DOHH2 (cell line): Measurements from ENCODE around the gene TGM2.

Experiments
- H3F3A ChIP-seq: fragments of 200-600 bp; sonication (generic), shearing (Covaris generic); 2 replicates; pipeline ENCODE4 v1.6.0; 2016; ENCODE audit warnings: antibody characterized with exemption, mild to moderate bottlenecking; ENCODE audit not compliant: control insufficient read depth, insufficient read depth
- H3K27ac ChIP-seq: fragments of 200-600 bp; sonication (generic); 2 replicates; pipeline ENCODE4 v1.5.1; 2014; ENCODE audit warnings: low read depth, mild to moderate bottlenecking, low read length, moderate library complexity
- H3K27me3 ChIP-seq: fragments of 200-600 bp; sonication (generic); 2 replicates; pipeline ENCODE4 v1.6.1; 2014; ENCODE audit warnings: mild to moderate bottlenecking, low read length, mixed read lengths; ENCODE audit not compliant: control insufficient read depth
- H3K36me3 ChIP-seq: fragments of 200-600 bp; sonication (generic); 2 replicates; pipeline ENCODE4 v1.6.1; 2014; ENCODE audit warnings: mild to moderate bottlenecking, low read length, moderate library complexity, mixed read lengths; ENCODE audit not compliant: control insufficient read depth
- H3K4me1 ChIP-seq: fragments of 200-600 bp; sonication (generic); 2 replicates; pipeline ENCODE4 v1.6.1; 2014; ENCODE audit warnings: mild to moderate bottlenecking, low read length, mixed read lengths; ENCODE audit not compliant: control insufficient read depth
- H3K4me2 ChIP-seq: fragments of 200-600 bp; sonication (generic); 2 replicates; pipeline ENCODE4 v1.6.0; 2014; ENCODE audit warnings: mild to moderate bottlenecking, low read length, moderate library complexity
- H3K4me3 ChIP-seq: fragments of 200-600 bp; sonication (generic); 2 replicates; pipeline ENCODE4 v1.5.1; 2014; ENCODE audit warnings: mild to moderate bottlenecking, low read length, mixed read lengths
- H3K79me2 ChIP-seq: fragments of 200-600 bp; sonication (generic); 2 replicates; pipeline ENCODE4 v1.6.1; 2014; ENCODE audit warnings: mild to moderate bottlenecking, low read length, mixed read lengths; ENCODE audit not compliant: control insufficient read depth
- H3K9me2 ChIP-seq: fragments of 200-600 bp; sonication (generic); replicated peaks from 2 replicates; pipeline ENCODE4 v1.6.1; 2014; ENCODE audit warnings: mild to moderate bottlenecking, low read length, mixed read lengths; ENCODE audit not compliant: control insufficient read depth
- H3K9me3 ChIP-seq: fragments of 200-600 bp; sonication (generic); 2 replicates; pipeline ENCODE4 v1.6.1; 2014; ENCODE audit warnings: antibody characterized with exemption, low read length, mixed read lengths; ENCODE audit not compliant: control insufficient read depth, insufficient read depth
- H4K20me1 ChIP-seq: fragments of 200-600 bp; sonication (generic); 2 replicates; pipeline ENCODE4 v1.6.0; 2014; ENCODE audit warnings: low read depth, mild to moderate bottlenecking, antibody characterized with exemption, low read length, moderate library complexity; ENCODE audit not compliant: control insufficient read depth, insufficient read depth
- EZH2phosphoT487 ChIP-seq: fragments of 200-600 bp; sonication (generic); IDR thresholded peaks from 2 replicates; pipeline ENCODE4 v1.6.1; 2017; ENCODE audit warnings: borderline replicate concordance, mild to moderate bottlenecking, antibody characterized with exemption, low read length, moderate library complexity, mixed read lengths
- TF ChIP-seq, protein P1 (sequence below): fragments of 200-600 bp; sonication (generic); IDR thresholded peaks from one replicate; pipeline ENCODE4 v1.5.1; 2014; ENCODE audit warnings: antibody characterized with exemption, mild to moderate bottlenecking, low read depth, low read length; ENCODE audit not compliant: poor library complexity, severe bottlenecking

Gene TGM2

DNA sequence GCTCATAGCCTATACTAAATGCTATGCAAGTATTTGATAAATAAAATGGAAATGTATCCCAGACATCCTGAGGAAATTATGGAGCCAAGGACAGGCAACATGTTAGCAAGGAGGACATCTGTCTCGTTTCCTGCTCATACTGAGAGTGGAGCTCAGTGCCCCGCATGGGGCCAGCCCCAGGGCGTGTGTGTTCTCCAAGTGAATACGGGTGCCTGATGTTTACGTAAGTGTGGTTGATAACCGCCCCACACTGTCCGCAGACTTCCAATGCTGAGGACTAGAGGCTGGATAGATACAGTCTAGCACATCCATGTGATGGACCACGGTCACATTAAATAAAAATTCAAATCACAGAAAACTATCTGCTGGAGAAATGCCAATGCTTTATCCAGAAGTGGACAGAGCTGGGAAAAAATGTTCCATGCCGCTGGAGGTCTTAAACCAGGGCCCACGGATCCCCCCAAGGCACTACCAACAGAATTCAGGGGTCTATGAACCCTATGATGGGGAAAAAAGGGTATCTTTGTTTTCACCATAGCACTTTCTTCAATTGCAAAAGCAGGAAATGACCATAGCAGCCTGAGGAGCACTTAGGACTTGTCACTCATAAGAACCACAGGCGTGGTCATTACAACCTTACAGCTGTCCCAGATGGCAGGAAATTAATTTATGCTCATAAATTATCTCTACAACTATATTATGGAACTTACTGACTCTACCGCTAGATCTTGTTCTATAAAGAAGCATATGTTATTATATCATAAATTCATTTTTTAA is 24.9 kb downstream of the TGM2 start:
- no peak overlapping the region for H3K4me3 ChIP-seq
- H3F3A ChIP-seq, result no peaks in the 10 kb centered on the region
- no peaks in the 10 kb centered on the region for H3K9me3 ChIP-seq
- no peaks in the 10 kb centered on the region for H3K27me3 ChIP-seq
- H3K4me2 ChIP-seq, result no peak overlapping the region
- no peak overlapping the region for H3K27ac ChIP-seq
- H3K79me2 ChIP-seq, result no peaks in the 10 kb centered on the region
- no peaks in the 10 kb centered on the region for H3K36me3 ChIP-seq
- no peak for TF ChIP-seq EZH2phosphoT487
- no peaks in the 10 kb centered on the region for H4K20me1 ChIP-seq
- H3K4me1 ChIP-seq, result no peaks in the 10 kb centered on the region
- H3K9me2 ChIP-seq, result no peaks in the 10 kb centered on the region

DNA sequence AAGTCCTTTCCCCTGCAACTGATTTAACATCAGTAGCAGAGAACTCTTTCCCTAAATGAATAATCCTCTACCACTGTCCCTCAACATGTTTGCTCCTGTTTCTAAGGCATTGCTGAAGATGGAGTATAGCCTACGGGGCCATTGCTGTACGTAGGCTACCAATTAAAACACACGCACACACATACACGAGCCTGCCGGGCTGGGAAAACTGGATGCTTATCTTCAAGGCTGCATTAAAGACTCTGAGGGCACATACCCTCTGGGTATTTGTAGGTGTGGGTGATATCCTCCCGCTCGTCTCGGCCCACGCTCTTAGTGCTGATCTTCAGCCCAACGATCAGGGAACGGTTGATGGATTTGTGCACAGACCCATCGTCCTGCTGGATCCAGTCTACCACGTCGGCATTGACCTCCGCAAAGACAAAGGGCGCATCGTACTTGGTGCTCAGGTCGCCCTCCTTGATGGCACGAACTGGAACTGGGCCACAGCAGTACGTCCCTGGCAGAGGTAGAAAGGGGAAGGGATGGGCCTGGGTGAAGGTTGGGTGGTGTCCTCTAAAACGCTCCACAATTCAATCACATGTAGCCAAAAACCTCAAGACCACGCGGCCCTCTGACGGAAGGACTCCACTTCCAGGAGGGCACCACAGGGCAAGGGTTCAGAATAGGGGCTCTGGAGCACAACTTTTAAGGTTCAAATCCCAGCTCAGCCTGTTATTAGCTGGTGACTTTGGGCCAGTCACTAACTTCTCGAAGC is 25.7 kb downstream of the TGM2 start:
- no peak overlapping the region for H3K4me2 ChIP-seq
- H3K36me3 ChIP-seq, result no peaks in the 10 kb centered on the region
- H3K27me3 ChIP-seq, result no peaks in the 10 kb centered on the region
- H4K20me1 ChIP-seq, result no peaks in the 10 kb centered on the region
- H3K4me3 ChIP-seq, result no peak overlapping the region
- no peak overlapping the region for H3K27ac ChIP-seq
- no peaks in the 10 kb centered on the region for H3K9me3 ChIP-seq
- H3F3A ChIP-seq, result no peaks in the 10 kb centered on the region
- no peak for TF ChIP-seq EZH2phosphoT487
- TF ChIP-seq, protein P1, sequence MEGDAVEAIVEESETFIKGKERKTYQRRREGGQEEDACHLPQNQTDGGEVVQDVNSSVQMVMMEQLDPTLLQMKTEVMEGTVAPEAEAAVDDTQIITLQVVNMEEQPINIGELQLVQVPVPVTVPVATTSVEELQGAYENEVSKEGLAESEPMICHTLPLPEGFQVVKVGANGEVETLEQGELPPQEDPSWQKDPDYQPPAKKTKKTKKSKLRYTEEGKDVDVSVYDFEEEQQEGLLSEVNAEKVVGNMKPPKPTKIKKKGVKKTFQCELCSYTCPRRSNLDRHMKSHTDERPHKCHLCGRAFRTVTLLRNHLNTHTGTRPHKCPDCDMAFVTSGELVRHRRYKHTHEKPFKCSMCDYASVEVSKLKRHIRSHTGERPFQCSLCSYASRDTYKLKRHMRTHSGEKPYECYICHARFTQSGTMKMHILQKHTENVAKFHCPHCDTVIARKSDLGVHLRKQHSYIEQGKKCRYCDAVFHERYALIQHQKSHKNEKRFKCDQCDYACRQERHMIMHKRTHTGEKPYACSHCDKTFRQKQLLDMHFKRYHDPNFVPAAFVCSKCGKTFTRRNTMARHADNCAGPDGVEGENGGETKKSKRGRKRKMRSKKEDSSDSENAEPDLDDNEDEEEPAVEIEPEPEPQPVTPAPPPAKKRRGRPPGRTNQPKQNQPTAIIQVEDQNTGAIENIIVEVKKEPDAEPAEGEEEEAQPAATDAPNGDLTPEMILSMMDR, result no peak
- H3K4me1 ChIP-seq, result no peaks in the 10 kb centered on the region
- H3K9me2 ChIP-seq, result no peaks in the 10 kb centered on the region
- no peaks in the 10 kb centered on the region for H3K79me2 ChIP-seq

DNA sequence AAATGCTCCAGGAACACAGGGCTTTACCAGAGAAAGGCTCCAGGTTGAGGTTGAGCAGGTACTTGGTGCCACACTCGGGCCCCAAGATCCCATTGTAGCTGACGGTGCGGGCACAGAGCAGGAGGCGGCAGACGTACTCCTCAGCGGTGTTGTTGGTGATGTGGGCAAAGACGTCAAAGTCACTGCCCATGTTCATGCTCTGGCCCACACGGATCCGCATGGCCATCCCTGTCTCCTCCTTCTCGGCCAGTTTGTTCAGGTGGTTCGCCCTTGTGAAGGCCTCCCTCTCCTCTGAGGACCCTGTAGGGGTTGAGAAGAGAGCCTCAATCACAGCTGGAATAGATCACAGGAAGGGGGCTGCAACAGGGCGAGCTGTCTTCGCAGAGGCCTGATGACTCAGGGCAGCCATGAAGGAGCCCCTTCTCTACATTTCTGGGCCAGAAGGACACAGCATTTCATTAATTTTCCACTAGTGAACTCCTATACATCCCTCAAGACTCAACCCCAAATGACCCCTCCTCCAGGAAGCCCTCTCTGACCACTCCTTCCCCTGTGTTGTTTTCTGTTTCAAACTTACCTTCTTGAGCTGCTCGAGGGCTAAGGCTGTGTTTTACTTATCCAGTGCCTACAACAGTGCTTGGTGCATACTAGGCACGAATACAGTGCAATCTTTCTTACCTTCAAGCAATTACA is 26.8 kb downstream of the TGM2 start:
- H3K27me3 ChIP-seq, result no peaks in the 10 kb centered on the region
- no peaks in the 10 kb centered on the region for H3K9me3 ChIP-seq
- no peak overlapping the region for H3K27ac ChIP-seq
- H3K4me2 ChIP-seq, result no peak overlapping the region
- TF ChIP-seq, protein P1, result no peak
- no peak for TF ChIP-seq EZH2phosphoT487
- H3K9me2 ChIP-seq, result no peaks in the 10 kb centered on the region
- H4K20me1 ChIP-seq, result no peaks in the 10 kb centered on the region
- no peaks in the 10 kb centered on the region for H3F3A ChIP-seq
- no peak overlapping the region for H3K4me3 ChIP-seq
- H3K36me3 ChIP-seq, result no peaks in the 10 kb centered on the region
- no peaks in the 10 kb centered on the region for H3K4me1 ChIP-seq
- no peaks in the 10 kb centered on the region for H3K79me2 ChIP-seq
